MM.1S (cell line): ENCODE results near the gene TADA2A.

Experiments used
- EZH2 ChIP-seq: fragments of 300-600 bp; sonication (generic); optimal IDR thresholded peaks from 2 replicates; pipeline ENCODE3; 2017; ENCODE audit warnings: low read depth, mild to moderate bottlenecking, antibody characterized with exemption, low read length, mixed read lengths
- EZH2phosphoT487 ChIP-seq: fragments of 300-600 bp; sonication (generic); IDR thresholded peaks from 2 replicates; pipeline ENCODE4 v1.6.1; 2018; ENCODE audit warnings: antibody characterized with exemption, low read length
- TF ChIP-seq, protein P1 (sequence below): fragments of 300-600 bp; sonication (generic); IDR thresholded peaks from 2 replicates; pipeline ENCODE4 v1.5.1; 2016; ENCODE audit warnings: antibody characterized with exemption, low read length, mixed read lengths

DNA sequence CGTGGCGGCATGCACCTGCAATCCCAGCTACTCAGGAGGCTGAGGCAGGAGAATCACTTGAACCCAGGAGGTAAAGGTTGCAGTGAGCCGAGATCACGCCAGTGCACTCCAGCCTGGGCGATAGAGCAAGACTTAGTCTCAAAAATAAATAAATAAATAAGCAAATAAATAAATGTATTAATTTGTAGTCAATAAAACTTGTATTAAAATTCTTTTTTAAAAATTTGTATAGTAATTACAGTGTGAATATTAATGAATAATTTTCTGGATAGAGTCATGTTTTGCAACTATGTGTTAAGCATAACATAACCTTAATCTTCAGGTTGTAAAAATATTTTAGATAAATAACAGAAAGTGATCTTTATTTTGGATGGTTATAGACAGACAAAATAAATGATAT is 55.8 kb downstream of the TADA2A start:
- TF ChIP-seq, protein P1, sequence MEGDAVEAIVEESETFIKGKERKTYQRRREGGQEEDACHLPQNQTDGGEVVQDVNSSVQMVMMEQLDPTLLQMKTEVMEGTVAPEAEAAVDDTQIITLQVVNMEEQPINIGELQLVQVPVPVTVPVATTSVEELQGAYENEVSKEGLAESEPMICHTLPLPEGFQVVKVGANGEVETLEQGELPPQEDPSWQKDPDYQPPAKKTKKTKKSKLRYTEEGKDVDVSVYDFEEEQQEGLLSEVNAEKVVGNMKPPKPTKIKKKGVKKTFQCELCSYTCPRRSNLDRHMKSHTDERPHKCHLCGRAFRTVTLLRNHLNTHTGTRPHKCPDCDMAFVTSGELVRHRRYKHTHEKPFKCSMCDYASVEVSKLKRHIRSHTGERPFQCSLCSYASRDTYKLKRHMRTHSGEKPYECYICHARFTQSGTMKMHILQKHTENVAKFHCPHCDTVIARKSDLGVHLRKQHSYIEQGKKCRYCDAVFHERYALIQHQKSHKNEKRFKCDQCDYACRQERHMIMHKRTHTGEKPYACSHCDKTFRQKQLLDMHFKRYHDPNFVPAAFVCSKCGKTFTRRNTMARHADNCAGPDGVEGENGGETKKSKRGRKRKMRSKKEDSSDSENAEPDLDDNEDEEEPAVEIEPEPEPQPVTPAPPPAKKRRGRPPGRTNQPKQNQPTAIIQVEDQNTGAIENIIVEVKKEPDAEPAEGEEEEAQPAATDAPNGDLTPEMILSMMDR: no peak
- TF ChIP-seq EZH2: no peak
- TF ChIP-seq EZH2phosphoT487: no peak
